VCaP (cell line): ENCODE measurements around the gene IGSF6.
"Not testable (repeated sequence)": the region's sequence is repeated elsewhere in the genome, so short reads cannot be mapped to it uniquely, and the experiment has no call there.

Experiments
- H3K27ac ChIP-seq: fragments of 450-650 bp; 2 replicates; pipeline ENCODE4 v1.5.1; 2017
- TF ChIP-seq, protein P1 (sequence below): fragments of 450-650 bp; conservative IDR thresholded peaks from 2 replicates; pipeline ENCODE4 v1.5.1; 2017; ENCODE audit warnings: mild to moderate bottlenecking, moderate library complexity

Gene IGSF6

DNA sequence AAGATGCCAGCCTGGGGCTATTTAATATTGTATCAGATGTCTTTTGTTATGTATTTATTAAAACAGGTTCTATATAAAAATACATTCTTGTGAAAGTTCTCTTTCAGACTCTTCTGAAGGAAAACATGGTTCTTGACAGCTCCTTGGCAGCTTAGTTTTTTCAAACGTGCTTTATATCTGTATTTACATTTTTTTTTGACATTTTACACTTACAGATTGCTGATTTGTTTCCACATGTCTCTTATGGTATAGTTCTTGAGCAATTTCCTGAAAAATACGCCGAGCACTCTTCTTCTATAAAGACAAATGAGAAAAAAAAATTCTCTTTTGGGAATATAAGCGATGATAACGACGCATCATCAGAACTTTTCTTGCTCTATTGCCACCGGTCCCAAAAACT is 9.5 kb downstream of the IGSF6 start:
- TF ChIP-seq, protein P1, sequence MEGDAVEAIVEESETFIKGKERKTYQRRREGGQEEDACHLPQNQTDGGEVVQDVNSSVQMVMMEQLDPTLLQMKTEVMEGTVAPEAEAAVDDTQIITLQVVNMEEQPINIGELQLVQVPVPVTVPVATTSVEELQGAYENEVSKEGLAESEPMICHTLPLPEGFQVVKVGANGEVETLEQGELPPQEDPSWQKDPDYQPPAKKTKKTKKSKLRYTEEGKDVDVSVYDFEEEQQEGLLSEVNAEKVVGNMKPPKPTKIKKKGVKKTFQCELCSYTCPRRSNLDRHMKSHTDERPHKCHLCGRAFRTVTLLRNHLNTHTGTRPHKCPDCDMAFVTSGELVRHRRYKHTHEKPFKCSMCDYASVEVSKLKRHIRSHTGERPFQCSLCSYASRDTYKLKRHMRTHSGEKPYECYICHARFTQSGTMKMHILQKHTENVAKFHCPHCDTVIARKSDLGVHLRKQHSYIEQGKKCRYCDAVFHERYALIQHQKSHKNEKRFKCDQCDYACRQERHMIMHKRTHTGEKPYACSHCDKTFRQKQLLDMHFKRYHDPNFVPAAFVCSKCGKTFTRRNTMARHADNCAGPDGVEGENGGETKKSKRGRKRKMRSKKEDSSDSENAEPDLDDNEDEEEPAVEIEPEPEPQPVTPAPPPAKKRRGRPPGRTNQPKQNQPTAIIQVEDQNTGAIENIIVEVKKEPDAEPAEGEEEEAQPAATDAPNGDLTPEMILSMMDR = no peak
- no peak overlapping the region for H3K27ac ChIP-seq

DNA sequence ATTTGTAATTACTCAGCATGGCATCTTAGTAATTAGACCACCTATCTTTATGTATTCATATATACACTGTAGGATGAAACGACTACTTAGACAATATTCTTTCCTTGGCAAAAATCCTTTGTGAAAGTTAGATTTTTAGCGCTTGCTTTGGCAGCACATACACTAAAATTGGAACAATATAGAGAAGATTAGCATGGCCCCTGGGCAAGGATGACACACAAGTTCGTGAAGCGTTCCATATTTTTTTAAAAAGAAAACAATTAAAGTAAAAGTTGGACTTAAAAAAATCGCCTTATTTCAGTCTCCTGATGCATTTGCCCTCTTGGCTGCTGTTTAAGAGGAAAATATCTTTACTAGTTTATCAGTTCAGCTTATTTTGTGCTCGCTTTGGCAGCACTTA is 10.5 kb downstream of the IGSF6 start:
- no peak overlapping the region for H3K27ac ChIP-seq
- TF ChIP-seq, protein P1 = no peak

GRCh38 chr16:21639493-21639892 is 12.9 kb downstream of the IGSF6 start:
- TF ChIP-seq, protein P1 = no peak
- no peak overlapping the region for H3K27ac ChIP-seq

DNA sequence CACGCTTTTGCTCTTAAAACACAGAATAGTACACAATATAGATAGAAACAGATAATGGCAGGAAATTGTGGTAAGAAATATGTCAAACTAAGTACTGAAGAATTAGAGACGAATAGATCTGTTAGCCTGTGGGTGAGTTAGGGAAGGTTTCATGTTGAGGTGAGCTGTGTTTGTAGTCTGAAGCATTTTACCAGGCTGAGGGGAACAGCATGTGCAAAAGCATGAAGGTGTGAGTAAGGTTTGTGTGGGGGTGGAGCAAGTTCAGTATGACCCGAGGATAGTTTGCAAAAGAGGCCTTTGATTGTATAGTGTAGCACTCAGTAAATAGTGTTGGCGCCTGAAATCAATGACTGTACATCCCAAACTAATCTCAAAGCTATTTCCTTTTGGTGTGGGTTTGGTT is 13.8 kb downstream of the IGSF6 start:
- no peak overlapping the region for H3K27ac ChIP-seq
- TF ChIP-seq, protein P1 = no peak

GRCh38 chr16:21637032-21637968 is 15.1 kb downstream of the IGSF6 start:
- no peak overlapping the region for H3K27ac ChIP-seq
- TF ChIP-seq, protein P1 = no peak

GRCh38 chr16:21635694-21636093 is 16.7 kb downstream of the IGSF6 start:
- H3K27ac ChIP-seq = not testable (repeated sequence)

GRCh38 chr16:21634216-21634615 is 18.2 kb downstream of the IGSF6 start:
- TF ChIP-seq, protein P1 = no peak

GRCh38 chr16:21631951-21632575 is 20.3 kb downstream of the IGSF6 start:
- not testable (repeated sequence) for H3K27ac ChIP-seq

More at GRCh38 chr16:21634216-21634615, 18.2 kb downstream of the IGSF6 start:
- no peak overlapping the region for H3K27ac ChIP-seq

DNA sequence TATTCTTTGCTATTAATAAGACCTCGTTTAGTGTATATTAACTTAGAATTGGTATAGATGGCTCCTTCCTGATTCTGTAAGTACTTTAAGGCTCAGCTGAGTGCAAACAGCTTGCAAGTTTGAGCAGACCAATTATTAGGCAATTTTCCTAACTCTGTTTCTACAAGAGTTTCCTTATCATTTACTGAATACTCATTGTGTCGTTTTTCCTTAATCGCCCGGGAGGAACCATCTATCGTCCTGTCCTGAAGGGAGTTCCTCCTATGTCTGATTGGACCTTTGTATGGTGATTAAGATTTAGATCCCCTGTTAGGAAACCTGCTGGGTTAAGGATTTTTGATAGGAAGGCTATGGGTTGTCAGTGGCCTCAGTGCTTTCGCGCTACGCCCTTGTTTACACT is 21.0 kb downstream of the IGSF6 start:
- H3K27ac ChIP-seq = not testable (repeated sequence)

DNA sequence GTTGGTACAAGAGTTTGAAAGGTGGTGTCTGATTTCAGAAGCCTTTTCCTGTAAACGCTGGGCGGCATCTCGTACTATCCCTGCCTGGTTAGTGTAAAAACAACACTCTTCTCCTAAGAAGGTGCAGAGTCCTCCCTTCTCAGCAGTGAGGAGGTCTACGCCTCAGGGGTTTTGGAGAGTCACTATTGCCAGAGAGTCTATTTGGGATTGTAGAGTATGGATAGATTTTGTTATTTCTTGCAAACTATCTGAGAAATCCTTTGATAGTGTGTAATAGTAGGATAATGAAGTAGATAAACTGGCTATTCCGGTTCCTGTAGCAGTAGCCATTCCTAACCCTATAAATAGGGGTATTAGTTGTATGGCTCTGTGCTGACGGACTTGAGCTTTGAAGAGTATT is 21.5 kb downstream of the IGSF6 start:
- not testable (repeated sequence) for H3K27ac ChIP-seq

GRCh38 chr16:21629616-21630539 is 22.5 kb downstream of the IGSF6 start:
- not testable (repeated sequence) for H3K27ac ChIP-seq
